ENCODE measurements around the gene TXNIP. TPM values are rescaled to one million over a fixed set of nuclear protein-coding genes. Genes with fewer than 3 reads are reported as not detected.

The TXNIP gene
- total RNA-seq, 4 donors from 2014 or later: 739 to 2,947 (median 1,128) TPM

DNA sequence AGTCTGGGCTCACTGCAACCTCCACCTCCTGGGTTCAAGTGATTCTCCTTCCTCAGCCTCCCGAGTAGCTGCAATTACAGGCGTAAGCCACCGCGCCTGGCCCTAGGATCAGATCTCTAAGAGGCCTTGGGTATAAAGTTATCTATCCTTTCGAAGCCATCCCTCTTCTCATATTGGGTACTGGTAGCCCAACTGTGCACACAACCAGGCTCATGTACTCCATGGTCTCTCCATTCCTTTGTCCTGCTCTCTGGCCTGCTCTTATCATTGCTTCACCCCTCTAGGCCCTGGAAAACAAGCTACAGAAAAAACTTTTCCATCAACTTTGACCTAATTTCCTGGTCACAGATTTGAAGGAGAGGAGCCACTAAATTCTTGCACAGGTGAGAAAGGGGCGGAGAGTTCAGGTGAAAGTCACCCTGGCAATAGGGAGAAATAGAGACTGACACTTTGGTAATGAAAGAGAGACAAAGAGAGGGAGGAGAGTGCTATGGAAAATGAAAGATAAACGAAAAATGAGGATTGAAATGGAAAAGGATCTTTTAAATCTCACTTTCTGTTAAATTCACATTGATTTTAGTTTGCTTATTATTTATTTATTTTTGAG, 6.0 kb downstream of the TXNIP start:
- Histone ChIP-seq H3K27ac (peak overlapping the region; percentile 94 to 96 (median 95)), H3K36me3 (peaks cover 36% of the 10 kb centered on the region in 2 donors), H3K4me1 (peaks cover 21 to 43% of the 10 kb centered on the region in 2 donors), H3K27me3 (no peaks in the 10 kb centered on the region), H3K4me3 (replicated peaks in 1 of 3) (no peak overlapping the region), H3K9me3 (no peaks in the 10 kb centered on the region)
- WGBS, 2 donors: 85 to 90% methylated on average over 7 of the region's 7 CpGs
- peak in 1 of 2 donors; percentile 69 for TF ChIP-seq POLR2A (IDR thresholded peaks at IDR 0.05)
- TF ChIP-seq, protein P1, sequence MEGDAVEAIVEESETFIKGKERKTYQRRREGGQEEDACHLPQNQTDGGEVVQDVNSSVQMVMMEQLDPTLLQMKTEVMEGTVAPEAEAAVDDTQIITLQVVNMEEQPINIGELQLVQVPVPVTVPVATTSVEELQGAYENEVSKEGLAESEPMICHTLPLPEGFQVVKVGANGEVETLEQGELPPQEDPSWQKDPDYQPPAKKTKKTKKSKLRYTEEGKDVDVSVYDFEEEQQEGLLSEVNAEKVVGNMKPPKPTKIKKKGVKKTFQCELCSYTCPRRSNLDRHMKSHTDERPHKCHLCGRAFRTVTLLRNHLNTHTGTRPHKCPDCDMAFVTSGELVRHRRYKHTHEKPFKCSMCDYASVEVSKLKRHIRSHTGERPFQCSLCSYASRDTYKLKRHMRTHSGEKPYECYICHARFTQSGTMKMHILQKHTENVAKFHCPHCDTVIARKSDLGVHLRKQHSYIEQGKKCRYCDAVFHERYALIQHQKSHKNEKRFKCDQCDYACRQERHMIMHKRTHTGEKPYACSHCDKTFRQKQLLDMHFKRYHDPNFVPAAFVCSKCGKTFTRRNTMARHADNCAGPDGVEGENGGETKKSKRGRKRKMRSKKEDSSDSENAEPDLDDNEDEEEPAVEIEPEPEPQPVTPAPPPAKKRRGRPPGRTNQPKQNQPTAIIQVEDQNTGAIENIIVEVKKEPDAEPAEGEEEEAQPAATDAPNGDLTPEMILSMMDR (IDR thresholded peaks at IDR 0.05): no peak
- intact Hi-C loops (cut with DNase I): no loop called here
- peak; percentile 59 to 64 for DNase-seq

DNA sequence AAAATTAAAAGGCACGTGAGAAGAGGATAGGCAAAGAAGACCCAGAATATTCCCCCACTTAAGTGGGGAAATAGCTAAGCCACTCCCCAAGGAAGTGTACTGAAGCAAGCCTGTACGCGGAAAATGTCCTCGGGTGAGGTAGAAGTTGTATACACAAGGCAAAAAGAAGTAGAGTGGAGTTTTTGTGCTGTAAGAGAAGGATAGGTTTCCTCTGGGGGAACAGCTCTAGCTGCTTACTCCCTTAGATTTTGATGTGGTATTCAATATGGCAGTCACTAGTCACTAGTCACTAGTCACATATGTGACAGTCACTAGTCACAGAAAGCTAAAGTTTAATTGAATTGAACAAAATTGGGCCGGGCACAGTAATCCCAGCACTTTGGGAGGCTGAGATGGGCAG, 7.6 kb downstream of the TXNIP start:
- TF ChIP-seq POLR2A (IDR thresholded peaks at IDR 0.05): no peak
- TF ChIP-seq, protein P1 (IDR thresholded peaks at IDR 0.05): no peak
- intact Hi-C loops (cut with DNase I): no loop called here
- peak; percentile 27 to 39 for DNase-seq
- 51 to 63% methylated on average over 5 of the region's 5 CpGs for WGBS, 2 donors
- Histone ChIP-seq H3K27me3 (no peaks in the 10 kb centered on the region), H3K27ac (peak overlapping the region; percentile 47 to 96 (median 94)), H3K9me3 (no peaks in the 10 kb centered on the region), H3K4me3 (replicated peaks in 1 of 3) (no peak overlapping the region), H3K36me3 (peaks cover 20% of the 10 kb centered on the region in 2 donors), H3K4me1 (peaks cover 29 to 59% of the 10 kb centered on the region in 2 donors)

DNA sequence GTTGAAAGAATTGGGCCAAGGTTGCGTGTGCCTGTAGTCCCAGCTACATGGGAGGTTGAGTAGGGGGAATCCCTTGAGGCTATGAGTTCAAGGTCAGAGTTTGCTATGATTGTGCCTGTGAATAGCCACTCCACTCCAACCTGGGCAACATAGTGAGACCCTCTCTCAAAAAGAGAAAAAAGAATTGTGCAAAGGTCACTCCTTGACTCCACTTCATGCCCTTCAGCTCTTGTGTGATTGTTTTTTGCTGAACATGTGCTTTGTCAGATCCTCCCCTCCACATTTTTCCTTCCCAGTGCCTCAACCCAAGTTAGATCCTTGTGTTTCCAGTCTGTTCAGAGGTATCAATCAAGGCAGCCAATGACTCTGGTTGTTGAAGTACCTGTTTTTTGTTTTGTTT, 8.5 kb downstream of the TXNIP start:
- intact Hi-C loops (cut with DNase I): no loop called here
- DNase-seq: no peak
- no peak for TF ChIP-seq POLR2A (IDR thresholded peaks at IDR 0.05)
- TF ChIP-seq, protein P1 (IDR thresholded peaks at IDR 0.05): no peak
- 96 to 97% methylated on average over 1 of the region's 1 CpG for WGBS, 2 donors
- peaks cover 11 to 12% of the 10 kb centered on the region in 2 donors for H3K36me3 ChIP-seq
- H3K27ac ChIP-seq: peak overlapping the region; percentile 47 to 96 (median 94)
- peaks cover 38 to 68% of the 10 kb centered on the region in 2 donors for H3K4me1 ChIP-seq
- no peaks in the 10 kb centered on the region for H3K27me3 ChIP-seq
- H3K4me3 ChIP-seq (replicated peaks in 1 of 3): no peak overlapping the region
- H3K9me3 ChIP-seq: no peaks in the 10 kb centered on the region

DNA sequence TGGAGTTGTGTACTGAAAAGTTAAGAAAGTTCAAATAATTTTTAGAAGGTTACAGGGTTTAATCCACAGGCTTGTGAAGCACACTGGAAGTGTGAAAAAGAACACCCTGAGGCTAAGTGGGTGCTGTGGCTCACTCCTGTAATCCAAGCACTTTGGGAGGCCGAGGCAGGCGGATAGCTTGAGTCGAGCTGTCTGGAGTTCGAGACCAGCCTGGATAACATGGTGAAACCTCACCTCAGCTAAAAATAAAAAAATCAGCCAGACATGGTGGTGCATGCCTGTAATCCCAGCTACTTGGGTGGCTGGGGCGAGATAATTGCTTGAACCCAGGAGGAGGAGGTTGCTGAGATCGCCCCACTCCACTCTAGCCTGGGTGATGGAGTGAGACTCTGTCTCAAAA, 9.8 kb downstream of the TXNIP start:
- DNase-seq: peak in 1 of 2 donors; percentile 1
- no peak overlapping the region for H3K4me3 ChIP-seq (replicated peaks in 1 of 3)
- H3K27me3 ChIP-seq: no peaks in the 10 kb centered on the region
- 98% methylated on average over 6 of the region's 6 CpGs for WGBS, 2 donors
- H3K36me3 ChIP-seq: no peaks in the 10 kb centered on the region
- H3K9me3 ChIP-seq: no peaks in the 10 kb centered on the region
- peaks cover 38 to 81% of the 10 kb centered on the region in 2 donors for H3K4me1 ChIP-seq
- peak overlapping the region; percentile 71 to 98 (median 96) for H3K27ac ChIP-seq
- TF ChIP-seq, protein P1 (IDR thresholded peaks at IDR 0.05): no peak
- TF ChIP-seq POLR2A (IDR thresholded peaks at IDR 0.05): no peak
- intact Hi-C loops (cut with DNase I): no loop called here
